Transverse colon (tissue), 4 donors: ENCODE data around the gene CSDE1. TPM values are rescaled to one million over a fixed set of nuclear protein-coding genes. Genes with fewer than 3 reads are reported as not detected.

ENCODE experiments used
- DNase-seq: peaks from one replicate; pipeline ENCODE4 v3.0.0-alpha.2; 2019
- H3K27ac ChIP-seq, 4 donors: fragments of 200-600 bp; sonication (generic); 2 replicates each; pipeline ENCODE4 v1.5.1; 2016 to 2018; ENCODE audit warnings: inconsistent platforms in 4 of 4
- H3K27me3 ChIP-seq: fragments of 200-600 bp; sonication (generic); 2 replicates; pipeline ENCODE4 v1.5.1; 2017; ENCODE audit warnings: inconsistent platforms
- H3K36me3 ChIP-seq, 4 donors: fragments of 200-600 bp; sonication (generic); 2 replicates each; pipeline ENCODE4 v1.5.1; 2017 to 2019; ENCODE audit warnings: inconsistent platforms in 4 of 4
- H3K4me1 ChIP-seq, 4 donors: fragments of 200-600 bp; sonication (generic); 2 replicates each; pipeline ENCODE4 v1.5.1; 2017 to 2020; ENCODE audit warnings: inconsistent platforms in 4 of 4
- H3K4me3 ChIP-seq, 4 donors: fragments of 200-600 bp; sonication (generic); 1 replicate in 1 of 4; 2 replicates in 3 of 4; pipeline versions ENCODE4 v1.5.1 to v1.6.1; 2017 to 2019; ENCODE audit warnings: inconsistent platforms in 4 of 4
- H3K9me3 ChIP-seq, 2 donors: fragments of 200-600 bp; sonication (generic); 2 replicates each; pipeline ENCODE4 v1.5.1; 2017 to 2019; ENCODE audit warnings: inconsistent platforms in 2 of 2
- EP300 ChIP-seq: sonication (generic); formaldehyde crosslinking; IDR thresholded peaks from one replicate; pipeline ENCODE4 v1.6.1; 2017; ENCODE audit warnings: antibody characterized with exemption, low read depth
- POLR2A ChIP-seq: fragments of 450-650 bp; IDR thresholded peaks from one replicate; pipeline ENCODE4 v1.6.1; 2016; ENCODE audit warnings: antibody characterized with exemption, mild to moderate bottlenecking, moderate library complexity
- POLR2AphosphoS5 ChIP-seq, 3 donors: sonication (generic); formaldehyde crosslinking; IDR thresholded peaks; one replicate each; pipeline ENCODE4 v1.6.1; 2016; ENCODE audit warnings: antibody characterized with exemption in 3 of 3
- WGBS, 2 donors: methylation state at CpG; one replicate each; pipeline ENCODE4 v1.1.5; 2018; ENCODE audit warnings: low coverage in 1 of 2; 5-methylcytosine and 5-hydroxymethylcytosine counted together
- in situ Hi-C, 4 donors: fragments of 200-750 bp; cut with MboI; loops; one replicate each; pipeline versions ENCODE4 v1.15.0 to v1.15.1; 2017; ENCODE audit warnings: low sequenced_read_pairs in 3 of 4, low pct_ligation_motif_present in 1 of 4, low pct_unique_long_range_greater_than_20kb in 1 of 4
- intact Hi-C: fragments of 100-400 bp; cut with DNase I; formaldehyde crosslinking; loops from one replicate; pipeline ENCODE4 v1.15.1; 2023; ENCODE audit warnings: low total_unique reads
- total RNA-seq, 4 donors: library from RNA; depleted of rRNA; stranded (reverse); fragments of >200 nt; gene quantifications; one replicate each; pipeline ENCODE4 v1.1.0, GENCODE V29; 2016
- TF ChIP-seq, protein P1 (sequence below), 5 experiments: fragments of 200-600 bp in 3 of 5; fragments of 450-650 bp in 2 of 5; sonication (generic) in 3 of 5; IDR thresholded peaks; 1 replicate in 2 of 5; 2 replicates in 3 of 5; pipeline ENCODE4 v1.5.1; 2016 to 2017; ENCODE audit warnings: antibody characterized with exemption in 5 of 5, inconsistent platforms in 3 of 5, mild to moderate bottlenecking in 2 of 5, moderate library complexity in 1 of 5

CSDE1 gene
- total RNA-seq, 4 donors from 2014 or later, result 264 to 1,040 (median 739) TPM

DNA sequence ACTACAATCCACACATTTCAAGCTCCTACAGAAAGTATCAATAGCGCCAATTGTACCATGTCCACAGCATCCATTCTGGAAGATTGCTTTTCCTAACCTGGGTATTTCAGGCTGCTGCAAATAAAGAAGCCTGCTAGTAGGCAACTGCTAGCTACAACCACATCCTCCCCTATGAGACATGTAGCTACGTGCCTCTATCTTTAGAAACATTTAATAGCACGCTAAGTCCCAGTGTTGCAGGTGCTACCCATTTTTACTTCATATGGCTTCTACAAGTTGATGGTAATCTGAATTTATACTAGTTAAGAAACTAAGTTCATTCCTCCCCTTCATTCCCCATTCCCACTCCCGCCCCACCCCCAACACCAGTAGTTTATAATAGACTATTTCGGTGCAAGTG lies 55.0 kb downstream of the CSDE1 start:
- no peaks in the 10 kb centered on the region for H3K4me1 ChIP-seq
- intact Hi-C loops (no loop called here), in situ Hi-C loops (loop anchor here in 1 of 4 donors (25.0 kb wide), 1 partner anchor 115 kb away; the partner anchor contains the start of gene BCAS2)
- no peak for TF ChIP-seq EP300
- no peak for TF ChIP-seq POLR2AphosphoS5 (IDR thresholded peaks at IDR 0.05)
- TF ChIP-seq, protein P1, sequence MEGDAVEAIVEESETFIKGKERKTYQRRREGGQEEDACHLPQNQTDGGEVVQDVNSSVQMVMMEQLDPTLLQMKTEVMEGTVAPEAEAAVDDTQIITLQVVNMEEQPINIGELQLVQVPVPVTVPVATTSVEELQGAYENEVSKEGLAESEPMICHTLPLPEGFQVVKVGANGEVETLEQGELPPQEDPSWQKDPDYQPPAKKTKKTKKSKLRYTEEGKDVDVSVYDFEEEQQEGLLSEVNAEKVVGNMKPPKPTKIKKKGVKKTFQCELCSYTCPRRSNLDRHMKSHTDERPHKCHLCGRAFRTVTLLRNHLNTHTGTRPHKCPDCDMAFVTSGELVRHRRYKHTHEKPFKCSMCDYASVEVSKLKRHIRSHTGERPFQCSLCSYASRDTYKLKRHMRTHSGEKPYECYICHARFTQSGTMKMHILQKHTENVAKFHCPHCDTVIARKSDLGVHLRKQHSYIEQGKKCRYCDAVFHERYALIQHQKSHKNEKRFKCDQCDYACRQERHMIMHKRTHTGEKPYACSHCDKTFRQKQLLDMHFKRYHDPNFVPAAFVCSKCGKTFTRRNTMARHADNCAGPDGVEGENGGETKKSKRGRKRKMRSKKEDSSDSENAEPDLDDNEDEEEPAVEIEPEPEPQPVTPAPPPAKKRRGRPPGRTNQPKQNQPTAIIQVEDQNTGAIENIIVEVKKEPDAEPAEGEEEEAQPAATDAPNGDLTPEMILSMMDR (IDR thresholded peaks at IDR 0.05), result no peak
- TF ChIP-seq POLR2A, result no peak
- DNase-seq, result no peak
- WGBS, 2 donors, result 86 to 94% methylated on average over 2 to 5 of the region's 5 CpGs
- peaks cover 0 to 16% (median 7%) of the 10 kb centered on the region in 4 donors for H3K36me3 ChIP-seq
- H3K9me3 ChIP-seq, result no peaks in the 10 kb centered on the region
- peak overlapping the region in 1 of 4 donors; percentile 27 for H3K27ac ChIP-seq
- no peak overlapping the region for H3K4me3 ChIP-seq
- H3K27me3 ChIP-seq, result no peaks in the 10 kb centered on the region

DNA sequence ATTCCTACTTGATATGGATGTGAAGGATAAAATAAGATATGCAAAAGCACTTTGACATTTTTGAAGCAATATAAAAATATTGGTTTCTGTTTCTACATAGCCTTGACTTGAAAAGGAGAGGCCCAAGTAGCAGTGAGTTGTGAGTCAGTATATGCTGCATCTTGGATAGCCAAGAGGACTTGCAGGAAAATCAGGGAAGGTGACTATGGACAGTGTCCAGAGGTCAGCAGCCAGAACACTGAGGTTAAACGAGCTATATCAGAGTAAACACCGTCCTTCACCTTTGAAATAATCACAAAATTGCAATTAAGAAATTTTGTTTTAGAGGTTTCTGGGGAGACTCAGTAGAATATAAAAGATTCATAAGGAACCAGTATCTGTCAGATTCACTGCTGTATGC lies 55.9 kb downstream of the CSDE1 start:
- H3K4me3 ChIP-seq, result no peak overlapping the region
- H3K27ac ChIP-seq, result no peak overlapping the region
- DNase-seq, result no peak
- 69 to 71% methylated on average over 2 of the region's 2 CpGs for WGBS, 2 donors
- H3K9me3 ChIP-seq, result no peaks in the 10 kb centered on the region
- H3K36me3 ChIP-seq, result peaks cover 0 to 8% (median 4%) of the 10 kb centered on the region in 4 donors
- in situ Hi-C loops, result loop anchor here in 1 of 4 donors (25.0 kb wide), 1 partner anchor 115 kb away; the partner anchor contains the start of gene BCAS2
- intact Hi-C loops, result no loop called here
- H3K27me3 ChIP-seq, result no peaks in the 10 kb centered on the region
- no peaks in the 10 kb centered on the region for H3K4me1 ChIP-seq
- TF ChIP-seq POLR2AphosphoS5 (IDR thresholded peaks at IDR 0.05) (no peak), EP300 (no peak), POLR2A (no peak)
- TF ChIP-seq, protein P1 (IDR thresholded peaks at IDR 0.05), result no peak

DNA sequence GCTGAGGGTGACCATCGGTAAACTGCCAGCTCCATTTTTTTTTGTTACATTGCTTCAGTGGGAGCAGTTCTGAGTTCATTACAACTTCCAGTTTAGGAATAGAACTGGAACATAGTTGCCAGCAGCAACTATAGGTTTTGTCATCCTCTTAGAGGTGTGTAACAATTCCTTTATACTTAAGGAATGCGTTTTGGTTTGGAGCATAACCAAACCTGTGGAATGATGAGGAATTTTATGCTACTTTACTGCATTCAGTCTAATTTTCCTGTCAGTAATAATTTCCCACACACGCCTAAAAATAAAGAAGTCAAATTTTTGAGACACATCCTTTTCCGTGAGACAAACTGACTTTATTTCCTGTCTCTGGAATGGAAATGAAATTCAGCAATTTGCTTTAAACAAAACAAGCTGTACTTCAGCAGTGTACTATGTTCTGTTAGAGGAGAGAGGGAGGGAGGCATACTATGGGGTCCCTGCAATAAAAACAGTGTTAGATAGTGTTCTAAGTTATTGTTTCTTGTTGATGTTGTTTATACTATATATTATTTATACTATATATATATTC lies 57.7 kb downstream of the CSDE1 start:
- Histone ChIP-seq H3K4me3 (no peak overlapping the region), H3K4me1 (no peaks in the 10 kb centered on the region), H3K27me3 (no peaks in the 10 kb centered on the region), H3K27ac (no peak overlapping the region), H3K36me3 (no peaks in the 10 kb centered on the region), H3K9me3 (no peaks in the 10 kb centered on the region)
- no peak for DNase-seq
- in situ Hi-C loops, result loop anchor here in 1 of 4 donors (25.0 kb wide), 1 partner anchor 113 kb away; the partner anchor contains the start of gene BCAS2
- no peak for TF ChIP-seq POLR2AphosphoS5 (IDR thresholded peaks at IDR 0.05)
- TF ChIP-seq, protein P1 (IDR thresholded peaks at IDR 0.05), result no peak
- no peak for TF ChIP-seq POLR2A
- intact Hi-C loops, result no loop called here
- 57 to 69% methylated on average over 2 to 4 of the region's 4 CpGs for WGBS, 2 donors

DNA sequence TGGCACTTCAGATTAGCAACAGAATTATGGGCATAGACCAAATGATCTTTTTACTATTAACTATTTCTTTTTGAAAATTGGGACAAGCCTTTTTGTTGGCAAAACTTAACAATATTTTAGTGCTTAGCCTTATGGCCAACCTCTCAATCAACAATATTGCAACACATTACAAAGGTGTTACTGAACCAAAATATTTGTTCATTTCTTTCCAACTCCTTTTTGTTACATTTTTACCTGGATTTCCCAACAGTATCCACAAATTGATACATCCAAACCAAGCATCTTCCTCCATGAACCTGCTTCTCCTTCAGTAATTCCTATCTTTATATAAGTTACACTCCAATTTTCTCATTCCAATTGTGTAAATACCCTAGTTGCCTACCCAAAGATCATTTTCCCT lies 61.0 kb downstream of the CSDE1 start:
- in situ Hi-C loops, result no loop called here
- no peaks in the 10 kb centered on the region for H3K36me3 ChIP-seq
- DNase-seq, result no peak
- H3K9me3 ChIP-seq, result no peaks in the 10 kb centered on the region
- intact Hi-C loops, result no loop called here
- TF ChIP-seq EP300 (no peak), POLR2AphosphoS5 (IDR thresholded peaks at IDR 0.05) (no peak), POLR2A (no peak)
- TF ChIP-seq, protein P1 (IDR thresholded peaks at IDR 0.05), result no peak
- H3K4me3 ChIP-seq, result no peak overlapping the region
- H3K27ac ChIP-seq, result peak overlapping the region in 1 of 4 donors; percentile 54
- H3K4me1 ChIP-seq, result no peaks in the 10 kb centered on the region
- no peaks in the 10 kb centered on the region for H3K27me3 ChIP-seq
